Measurements from ENCODE around the gene KCNJ2.

KCNJ2 gene

DNA sequence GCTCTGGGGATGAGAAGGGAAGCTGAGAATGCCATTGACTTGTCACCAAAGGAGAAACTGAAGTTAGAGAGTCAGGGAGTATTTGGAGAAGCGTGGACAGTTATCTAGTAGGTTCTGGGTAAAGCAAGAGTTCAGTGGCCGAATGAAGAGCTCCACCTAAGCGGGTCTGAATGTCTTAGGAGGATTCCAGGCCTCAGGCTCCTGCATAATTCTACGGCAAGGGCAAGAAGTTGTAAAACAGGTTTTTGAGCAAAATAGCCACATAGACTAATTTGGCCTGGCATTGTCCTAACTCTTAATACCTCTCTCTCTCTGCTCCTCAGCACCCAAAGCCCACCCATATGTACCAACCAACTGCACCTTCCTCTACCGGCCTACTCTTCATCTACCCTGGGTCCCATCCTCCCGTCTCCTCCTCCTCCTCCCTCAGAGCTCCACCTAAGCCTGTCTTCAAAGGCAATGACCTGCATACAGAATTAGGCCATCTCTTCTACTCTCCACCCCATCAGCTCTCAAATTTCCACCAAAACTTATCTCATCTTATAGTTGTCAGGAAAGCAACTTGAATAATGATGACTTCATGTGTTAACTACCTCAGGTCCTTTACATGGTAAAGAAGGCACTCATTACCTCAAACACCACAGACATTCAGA, 42.0 kb upstream of the KCNJ2 start:
- H3K4me3 ChIP-seq (ENCODE audit: low read depth, low read length): no peak overlapping the region
- TF ChIP-seq, protein P1, sequence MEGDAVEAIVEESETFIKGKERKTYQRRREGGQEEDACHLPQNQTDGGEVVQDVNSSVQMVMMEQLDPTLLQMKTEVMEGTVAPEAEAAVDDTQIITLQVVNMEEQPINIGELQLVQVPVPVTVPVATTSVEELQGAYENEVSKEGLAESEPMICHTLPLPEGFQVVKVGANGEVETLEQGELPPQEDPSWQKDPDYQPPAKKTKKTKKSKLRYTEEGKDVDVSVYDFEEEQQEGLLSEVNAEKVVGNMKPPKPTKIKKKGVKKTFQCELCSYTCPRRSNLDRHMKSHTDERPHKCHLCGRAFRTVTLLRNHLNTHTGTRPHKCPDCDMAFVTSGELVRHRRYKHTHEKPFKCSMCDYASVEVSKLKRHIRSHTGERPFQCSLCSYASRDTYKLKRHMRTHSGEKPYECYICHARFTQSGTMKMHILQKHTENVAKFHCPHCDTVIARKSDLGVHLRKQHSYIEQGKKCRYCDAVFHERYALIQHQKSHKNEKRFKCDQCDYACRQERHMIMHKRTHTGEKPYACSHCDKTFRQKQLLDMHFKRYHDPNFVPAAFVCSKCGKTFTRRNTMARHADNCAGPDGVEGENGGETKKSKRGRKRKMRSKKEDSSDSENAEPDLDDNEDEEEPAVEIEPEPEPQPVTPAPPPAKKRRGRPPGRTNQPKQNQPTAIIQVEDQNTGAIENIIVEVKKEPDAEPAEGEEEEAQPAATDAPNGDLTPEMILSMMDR (IDR thresholded peaks at IDR 0.05; ENCODE audit: low read depth, low read length): no peak

DNA sequence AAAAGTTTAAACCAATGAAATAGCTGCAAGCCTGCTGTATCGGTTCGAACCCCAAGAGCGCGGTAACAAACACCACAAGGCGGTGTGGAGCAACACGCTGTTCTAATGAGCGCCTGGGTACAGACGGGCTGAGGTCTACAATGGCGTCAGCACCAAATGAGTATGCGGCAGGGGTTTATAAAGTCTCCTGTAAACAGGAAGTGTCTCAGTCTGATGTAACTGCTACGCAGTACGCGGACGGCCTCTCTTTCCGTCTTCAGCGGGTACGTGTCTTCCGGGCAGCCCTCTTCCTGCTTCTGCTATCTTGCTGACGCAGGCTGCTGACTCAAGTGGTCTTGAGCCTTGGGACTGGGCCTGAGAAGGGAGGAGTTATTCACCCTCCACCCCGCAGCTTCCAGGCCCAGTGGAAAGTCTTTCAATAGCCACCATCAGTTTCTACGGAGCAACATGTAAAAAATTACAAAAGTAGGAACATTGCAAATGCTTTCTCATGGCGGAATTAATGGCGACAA, 40.5 kb upstream of the KCNJ2 start:
- TF ChIP-seq, protein P1 (IDR thresholded peaks at IDR 0.05; ENCODE audit: low read depth, low read length): no peak
- H3K4me3 ChIP-seq (ENCODE audit: low read depth, low read length): no peak overlapping the region

DNA sequence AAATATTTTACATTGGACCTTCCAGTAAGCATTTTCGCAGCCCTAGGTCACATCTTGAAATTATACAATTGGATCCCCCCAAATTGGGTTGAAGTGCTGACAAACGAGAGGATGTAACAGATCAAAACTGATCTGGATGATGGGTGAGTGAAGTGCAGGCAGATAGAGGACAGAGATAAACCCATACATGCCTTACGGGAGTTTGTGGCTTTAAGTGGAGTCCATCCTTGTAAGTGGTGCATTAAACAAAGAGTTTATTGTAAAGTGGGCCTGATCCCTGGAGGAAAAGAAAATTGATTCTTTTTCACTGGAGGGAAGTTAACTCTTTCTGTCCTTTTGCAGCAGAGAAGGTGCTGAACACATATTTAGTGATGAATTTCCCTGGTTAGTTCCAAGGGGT, 39.0 kb upstream of the KCNJ2 start:
- H3K4me3 ChIP-seq (ENCODE audit: low read depth, low read length): no peak overlapping the region
- TF ChIP-seq, protein P1 (IDR thresholded peaks at IDR 0.05; ENCODE audit: low read depth, low read length): no peak

DNA sequence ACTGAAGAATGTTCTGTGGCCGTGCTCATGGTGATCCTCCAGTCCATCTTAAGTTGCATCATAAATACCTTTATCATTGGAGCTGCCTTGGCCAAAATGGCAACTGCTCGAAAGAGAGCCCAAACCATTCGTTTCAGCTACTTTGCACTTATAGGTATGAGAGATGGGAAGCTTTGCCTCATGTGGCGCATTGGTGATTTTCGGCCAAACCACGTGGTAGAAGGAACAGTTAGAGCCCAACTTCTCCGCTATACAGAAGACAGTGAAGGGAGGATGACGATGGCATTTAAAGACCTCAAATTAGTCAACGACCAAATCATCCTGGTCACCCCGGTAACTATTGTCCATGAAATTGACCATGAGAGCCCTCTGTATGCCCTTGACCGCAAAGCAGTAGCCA, 36.8 kb upstream of the KCNJ2 start:
- H3K4me3 ChIP-seq (ENCODE audit: low read depth, low read length): no peak overlapping the region
- TF ChIP-seq, protein P1 (IDR thresholded peaks at IDR 0.05; ENCODE audit: low read depth, low read length): no peak

DNA sequence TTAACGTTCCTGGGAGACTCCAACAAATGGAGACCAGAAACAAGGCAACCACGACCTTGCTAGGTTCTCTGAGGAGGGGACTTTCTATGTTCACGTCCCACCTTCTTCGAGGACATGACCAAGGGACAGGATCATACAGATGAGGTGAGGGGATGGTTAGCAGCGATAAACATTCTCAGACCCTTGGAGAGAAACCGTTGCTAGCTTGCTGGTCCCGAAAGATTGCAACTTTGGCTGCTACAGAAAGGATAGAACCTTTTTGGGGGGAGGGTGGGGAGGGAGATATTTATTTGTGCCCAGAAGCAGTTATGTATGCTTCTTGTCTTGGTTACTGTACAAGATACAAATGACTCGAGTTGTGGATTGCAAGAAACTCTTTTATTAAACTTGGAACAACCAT, 35.3 kb upstream of the KCNJ2 start:
- no peak overlapping the region for H3K4me3 ChIP-seq (ENCODE audit: low read depth, low read length)
- TF ChIP-seq, protein P1 (IDR thresholded peaks at IDR 0.05; ENCODE audit: low read depth, low read length): no peak

DNA sequence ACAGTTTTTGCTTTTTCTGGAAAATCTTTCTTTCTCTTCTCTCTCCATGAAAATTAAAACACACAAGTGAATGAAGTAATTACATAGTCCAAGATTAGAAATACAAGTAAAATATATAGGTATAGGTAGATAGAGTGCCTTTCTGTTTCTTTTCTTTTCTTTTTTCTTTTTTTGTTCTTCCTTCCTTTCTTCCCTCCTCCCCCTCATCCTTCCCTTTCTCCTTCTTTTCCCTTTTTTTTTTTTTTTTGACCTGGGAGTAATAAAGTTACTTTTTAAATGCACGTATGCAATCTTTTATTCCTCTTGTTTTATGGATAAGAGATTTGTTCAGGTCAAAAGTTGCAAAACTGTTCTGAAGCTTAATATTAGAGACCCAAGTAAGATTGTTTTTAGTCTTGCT, 34.6 kb upstream of the KCNJ2 start:
- TF ChIP-seq, protein P1 (IDR thresholded peaks at IDR 0.05; ENCODE audit: low read depth, low read length): no peak
- no peak overlapping the region for H3K4me3 ChIP-seq (ENCODE audit: low read depth, low read length)

DNA sequence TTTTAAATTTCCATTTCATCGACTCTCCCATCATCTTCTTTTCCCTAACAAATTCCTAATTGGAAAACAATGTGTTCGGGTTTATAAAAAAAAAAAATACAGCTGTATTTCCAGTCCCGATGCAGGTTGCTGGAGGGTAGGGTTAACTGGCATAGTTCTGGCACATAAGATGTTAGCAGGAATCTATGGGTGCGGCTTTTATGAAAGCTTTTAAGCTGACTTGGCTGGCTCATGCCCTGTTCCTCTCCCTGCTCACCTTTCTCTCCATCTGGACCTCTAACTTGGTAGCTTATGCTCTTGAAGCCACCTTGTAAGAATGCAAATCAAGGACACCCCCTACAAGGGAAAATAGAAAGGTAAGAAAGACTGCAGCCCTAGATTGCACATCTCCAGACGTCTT, 33.2 kb upstream of the KCNJ2 start:
- no peak overlapping the region for H3K4me3 ChIP-seq (ENCODE audit: low read depth, low read length)
- TF ChIP-seq, protein P1 (IDR thresholded peaks at IDR 0.05; ENCODE audit: low read depth, low read length): no peak

Measured in WI38 (cell line).